Skin epidermis (tissue), 12 donors: ENCODE data around the gene ALKAL2.

Experiments
- H3K27ac ChIP-seq, 21 experiments: fragments of 200-600 bp; sonication (generic) in 11 of 21; one replicate each; pipeline ENCODE4 v1.5.0; 2020; ENCODE audit warnings: mild to moderate bottlenecking in 3 of 21, inconsistent platforms in 2 of 21, moderate library complexity in 2 of 21
- H3K4me3 ChIP-seq, 7 experiments: fragments of 200-600 bp; sonication (generic) in 2 of 7; one replicate each; pipeline ENCODE4 v1.5.0; 2020; ENCODE audit warnings: inconsistent platforms in 2 of 7, mild to moderate bottlenecking in 2 of 7, moderate library complexity in 1 of 7

ALKAL2 gene

GRCh38 chr2:296354-296753 lies 8.5 kb upstream of the ALKAL2 start:
- Histone ChIP-seq H3K4me3 (no peak overlapping the region), H3K27ac (no peak overlapping the region)

- Histone ChIP-seq H3K27ac (no peak overlapping the region), H3K4me3 (no peak overlapping the region)
Observed at GRCh38 chr2:295090-295489, 7.2 kb upstream of the ALKAL2 start.

GRCh38 chr2:290090-290722 lies 2.3 kb upstream of the ALKAL2 start:
- peak overlapping the region in 7 of 21 experiments; percentile 34 to 84 (median 60) for H3K27ac ChIP-seq

GRCh38 chr2:289362-290089 lies 1.6 kb upstream of the ALKAL2 start:
- peak overlapping the region in 8 of 21 experiments; percentile 34 to 84 (median 59) for H3K27ac ChIP-seq

More at GRCh38 chr2:290090-290722, 2.3 kb upstream of the ALKAL2 start:
- peak overlapping the region; percentile 16 to 51 (median 28) for H3K4me3 ChIP-seq

GRCh38 chr2:288758-289361 lies 969 bp upstream of the ALKAL2 start:
- Histone ChIP-seq H3K4me3 (peak overlapping the region in 5 of 7 experiments; percentile 24 to 51 (median 40)), H3K27ac (peak overlapping the region in 8 of 21 experiments; percentile 16 to 88 (median 52))

More at GRCh38 chr2:289362-290089, 1.6 kb upstream of the ALKAL2 start:
- H3K4me3 ChIP-seq = peak overlapping the region; percentile 16 to 51 (median 28)

GRCh38 chr2:287471-287885 lies 413 bp downstream of the ALKAL2 start:
- peak overlapping the region; percentile 21 to 51 (median 36) for H3K4me3 ChIP-seq
- H3K27ac ChIP-seq = peak overlapping the region in 6 of 21 experiments; percentile 26 to 88 (median 53)

- Histone ChIP-seq H3K4me3 (peak overlapping the region in 4 of 7 experiments; percentile 34 to 51 (median 41)), H3K27ac (peak overlapping the region in 1 of 21 experiments; percentile 88)
Observed at GRCh38 chr2:286774-287392, 1.0 kb downstream of the ALKAL2 start.

- Histone ChIP-seq H3K4me3 (no peak overlapping the region), H3K27ac (no peak overlapping the region)
Observed at GRCh38 chr2:286035-286434, 1.9 kb downstream of the ALKAL2 start.

GRCh38 chr2:285531-285930 lies 2.4 kb downstream of the ALKAL2 start:
- H3K4me3 ChIP-seq = no peak overlapping the region
- no peak overlapping the region for H3K27ac ChIP-seq

- Histone ChIP-seq H3K4me3 (no peak overlapping the region), H3K27ac (no peak overlapping the region)
Observed at GRCh38 chr2:284896-285492, 2.9 kb downstream of the ALKAL2 start.

GRCh38 chr2:283996-284794 lies 3.7 kb downstream of the ALKAL2 start:
- Histone ChIP-seq H3K27ac (no peak overlapping the region), H3K4me3 (no peak overlapping the region)

GRCh38 chr2:282371-283263 lies 5.3 kb downstream of the ALKAL2 start:
- H3K27ac ChIP-seq = no peak overlapping the region

GRCh38 chr2:281381-281780 lies 6.5 kb downstream of the ALKAL2 start:
- H3K4me3 ChIP-seq = no peak overlapping the region
- H3K27ac ChIP-seq = no peak overlapping the region

More at GRCh38 chr2:282371-283263, 5.3 kb downstream of the ALKAL2 start:
- H3K4me3 ChIP-seq = no peak overlapping the region

GRCh38 chr2:280650-281110 lies 7.2 kb downstream of the ALKAL2 start:
- H3K27ac ChIP-seq = no peak overlapping the region
- H3K4me3 ChIP-seq = no peak overlapping the region

GRCh38 chr2:279956-280649 lies 7.8 kb downstream of the ALKAL2 start:
- H3K27ac ChIP-seq = no peak overlapping the region
- no peak overlapping the region for H3K4me3 ChIP-seq

- Histone ChIP-seq H3K4me3 (no peak overlapping the region), H3K27ac (no peak overlapping the region)
Observed at GRCh38 chr2:279366-279765, 8.5 kb downstream of the ALKAL2 start.

GRCh38 chr2:278927-279320 lies 9.0 kb downstream of the ALKAL2 start:
- Histone ChIP-seq H3K27ac (no peak overlapping the region), H3K4me3 (no peak overlapping the region)
